Loucy (cell line): ENCODE measurements around the gene ANXA4.

Experiments
- EZH2phosphoT487 ChIP-seq: fragments of 200-600 bp; IDR thresholded peaks from 2 replicates; pipeline ENCODE4 v1.6.1; 2018; ENCODE audit warnings: antibody characterized with exemption, mild to moderate bottlenecking, moderate library complexity, borderline replicate concordance
- TF ChIP-seq, protein P1 (sequence below): fragments of 200-600 bp; sonication (generic); conservative IDR thresholded peaks from 2 replicates; pipeline ENCODE4 v1.5.1; 2014; ENCODE audit warnings: mild to moderate bottlenecking, antibody characterized with exemption, low read length

DNA sequence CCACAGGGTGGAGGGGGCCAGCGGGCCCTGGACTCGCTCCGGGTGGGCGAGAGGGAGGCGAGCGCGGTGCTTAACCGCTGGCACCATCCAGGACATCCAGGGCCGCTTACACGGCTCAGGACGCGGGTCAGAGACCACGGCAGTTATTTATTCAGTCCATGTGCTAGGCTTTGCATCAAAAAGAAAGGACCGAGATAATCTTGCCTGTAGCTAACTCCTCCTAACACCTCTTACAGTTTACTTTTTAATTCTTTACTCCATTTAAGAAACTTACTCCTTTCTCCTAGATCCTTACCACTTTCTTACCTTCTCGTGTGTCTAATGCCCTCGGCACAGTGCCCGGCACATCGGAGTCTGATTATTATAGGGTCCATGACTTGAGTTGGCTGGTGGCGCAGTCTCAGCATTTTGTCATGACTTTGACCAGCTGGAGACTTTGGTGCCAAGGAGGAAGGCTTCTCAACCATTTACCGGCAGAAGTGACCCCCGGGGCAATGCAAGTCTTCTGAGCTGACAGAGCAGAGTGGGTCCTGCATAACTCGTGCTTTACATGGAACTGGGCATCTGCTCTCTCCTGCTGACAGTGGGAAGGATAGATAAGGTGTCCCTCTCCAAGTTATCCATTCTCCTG lies 503 bp downstream of the ANXA4 start:
- TF ChIP-seq, protein P1, sequence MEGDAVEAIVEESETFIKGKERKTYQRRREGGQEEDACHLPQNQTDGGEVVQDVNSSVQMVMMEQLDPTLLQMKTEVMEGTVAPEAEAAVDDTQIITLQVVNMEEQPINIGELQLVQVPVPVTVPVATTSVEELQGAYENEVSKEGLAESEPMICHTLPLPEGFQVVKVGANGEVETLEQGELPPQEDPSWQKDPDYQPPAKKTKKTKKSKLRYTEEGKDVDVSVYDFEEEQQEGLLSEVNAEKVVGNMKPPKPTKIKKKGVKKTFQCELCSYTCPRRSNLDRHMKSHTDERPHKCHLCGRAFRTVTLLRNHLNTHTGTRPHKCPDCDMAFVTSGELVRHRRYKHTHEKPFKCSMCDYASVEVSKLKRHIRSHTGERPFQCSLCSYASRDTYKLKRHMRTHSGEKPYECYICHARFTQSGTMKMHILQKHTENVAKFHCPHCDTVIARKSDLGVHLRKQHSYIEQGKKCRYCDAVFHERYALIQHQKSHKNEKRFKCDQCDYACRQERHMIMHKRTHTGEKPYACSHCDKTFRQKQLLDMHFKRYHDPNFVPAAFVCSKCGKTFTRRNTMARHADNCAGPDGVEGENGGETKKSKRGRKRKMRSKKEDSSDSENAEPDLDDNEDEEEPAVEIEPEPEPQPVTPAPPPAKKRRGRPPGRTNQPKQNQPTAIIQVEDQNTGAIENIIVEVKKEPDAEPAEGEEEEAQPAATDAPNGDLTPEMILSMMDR: no peak
- TF ChIP-seq EZH2phosphoT487: no peak
